ENCODE data around the gene RNASET2.

DNA sequence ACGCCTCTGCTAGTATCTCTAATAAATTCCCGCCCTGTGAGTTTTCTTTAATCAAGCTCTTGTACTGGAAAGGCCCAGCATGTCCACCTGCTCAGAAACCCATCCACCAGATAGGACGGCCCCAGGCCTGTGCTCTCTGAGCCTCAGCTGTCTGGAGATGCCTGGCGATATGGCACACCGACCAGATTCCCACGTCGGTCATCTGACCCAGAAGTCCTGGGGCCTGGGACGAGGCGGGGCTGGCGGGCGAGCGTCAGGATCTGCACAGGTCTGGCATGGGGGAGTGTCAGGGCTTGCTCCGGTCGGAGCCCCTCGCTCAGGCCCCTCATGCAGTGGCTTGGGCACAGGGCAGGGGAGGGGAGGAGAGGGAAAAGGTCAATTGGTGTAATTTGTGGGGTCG, 10.2 kb downstream of the RNASET2 start:
- TF ChIP-seq POLR2A (IDR thresholded peaks at IDR 0.05), result no peak
- TF ChIP-seq, protein P1, sequence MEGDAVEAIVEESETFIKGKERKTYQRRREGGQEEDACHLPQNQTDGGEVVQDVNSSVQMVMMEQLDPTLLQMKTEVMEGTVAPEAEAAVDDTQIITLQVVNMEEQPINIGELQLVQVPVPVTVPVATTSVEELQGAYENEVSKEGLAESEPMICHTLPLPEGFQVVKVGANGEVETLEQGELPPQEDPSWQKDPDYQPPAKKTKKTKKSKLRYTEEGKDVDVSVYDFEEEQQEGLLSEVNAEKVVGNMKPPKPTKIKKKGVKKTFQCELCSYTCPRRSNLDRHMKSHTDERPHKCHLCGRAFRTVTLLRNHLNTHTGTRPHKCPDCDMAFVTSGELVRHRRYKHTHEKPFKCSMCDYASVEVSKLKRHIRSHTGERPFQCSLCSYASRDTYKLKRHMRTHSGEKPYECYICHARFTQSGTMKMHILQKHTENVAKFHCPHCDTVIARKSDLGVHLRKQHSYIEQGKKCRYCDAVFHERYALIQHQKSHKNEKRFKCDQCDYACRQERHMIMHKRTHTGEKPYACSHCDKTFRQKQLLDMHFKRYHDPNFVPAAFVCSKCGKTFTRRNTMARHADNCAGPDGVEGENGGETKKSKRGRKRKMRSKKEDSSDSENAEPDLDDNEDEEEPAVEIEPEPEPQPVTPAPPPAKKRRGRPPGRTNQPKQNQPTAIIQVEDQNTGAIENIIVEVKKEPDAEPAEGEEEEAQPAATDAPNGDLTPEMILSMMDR (IDR thresholded peaks at IDR 0.05), result no peak
